Type B pancreatic cell (in vitro differentiated cells): ENCODE results near the gene DDX54. TPM values are rescaled to one million over a fixed set of nuclear protein-coding genes. Genes with fewer than 3 reads are reported as not detected.
A peak's percentile ranks its signal among the peaks of the same experiment; 100 is the strongest.

Experiments used
- DNase-seq: peaks from one replicate; pipeline ENCODE4 v3.0.0; 2021; ENCODE audit warnings: mixed read lengths; ENCODE audit not compliant: unreplicated experiment; ENCODE audit errors: extremely low spot score
- H3K27ac Mint-ChIP-seq: 2 replicates; pipeline ENCODE4 v1.8.0; 2021; ENCODE audit warnings: mild to moderate bottlenecking, mixed read lengths
- H3K27me3 Mint-ChIP-seq: 2 replicates; pipeline ENCODE4 v1.8.0; 2021; ENCODE audit warnings: mixed read lengths
- H3K36me3 Mint-ChIP-seq: 2 replicates; pipeline ENCODE4 v1.8.0; 2021; ENCODE audit warnings: mixed read lengths
- H3K4me1 Mint-ChIP-seq: one replicate; pipeline ENCODE4 v1.8.0; 2021; ENCODE audit warnings: mixed read lengths; ENCODE audit not compliant: unreplicated experiment
- H3K4me3 Mint-ChIP-seq: 2 replicates; pipeline ENCODE4 v1.8.0; 2021; ENCODE audit warnings: mild to moderate bottlenecking, mixed read lengths
- H3K9me3 Mint-ChIP-seq: 2 replicates; pipeline ENCODE4 v1.8.0; 2021; ENCODE audit warnings: mixed read lengths
- total RNA-seq: library from RNA; stranded (reverse); gene quantifications from 2 replicates; pipeline ENCODE4 v1.2.1, GENCODE V29; 2021; ENCODE audit warnings: low replicate concordance
- TF ChIP-seq, protein P1 (sequence below): fragments of 200-600 bp; sonication (generic); conservative IDR thresholded peaks from 2 replicates; pipeline ENCODE4 v1.5.0; 2021; ENCODE audit warnings: antibody characterized with exemption, mild to moderate bottlenecking

The DDX54 gene
- total RNA-seq, 1 donor from 2014 or later: 66.1 TPM

DNA sequence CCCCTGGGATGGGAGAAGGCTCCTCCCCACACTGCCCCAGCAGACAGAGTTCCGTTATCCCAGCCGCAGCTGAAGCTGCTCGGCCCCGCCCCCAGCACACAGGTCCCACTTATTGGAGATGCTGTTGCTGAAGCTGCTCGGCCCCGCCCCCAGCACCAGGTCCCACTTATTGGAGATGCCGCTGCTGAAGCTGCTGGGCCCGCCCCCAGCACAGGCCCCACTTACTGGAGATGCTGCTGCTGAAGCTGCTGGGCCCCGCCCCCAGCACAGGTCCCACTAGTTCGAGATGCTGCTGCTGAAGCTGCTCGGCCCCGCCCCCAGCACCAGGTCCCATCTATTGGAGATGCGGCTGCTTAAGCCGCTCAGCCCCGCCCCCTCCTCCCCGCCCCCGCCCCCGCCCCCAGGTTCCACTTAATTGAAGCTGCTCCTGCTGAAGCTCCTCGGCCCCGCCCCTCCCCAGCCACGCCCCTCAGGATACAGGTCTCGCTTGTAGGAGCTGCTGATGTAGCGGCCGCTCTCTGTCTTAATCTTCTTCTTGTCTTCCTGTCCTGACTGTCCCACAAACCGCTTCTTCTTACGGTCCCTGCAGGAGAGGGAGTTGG lies 23.8 kb downstream of the DDX54 start:
- Mint-ChIP-seq H3K9me3 (no peaks in the 10 kb centered on the region), H3K27me3 (peaks cover 5% of the 10 kb centered on the region), H3K36me3 (peaks cover 20% of the 10 kb centered on the region), H3K27ac (no peak overlapping the region), H3K4me3 (peak overlapping the region; percentile 57), H3K4me1 (peaks cover 11% of the 10 kb centered on the region)
- TF ChIP-seq, protein P1, sequence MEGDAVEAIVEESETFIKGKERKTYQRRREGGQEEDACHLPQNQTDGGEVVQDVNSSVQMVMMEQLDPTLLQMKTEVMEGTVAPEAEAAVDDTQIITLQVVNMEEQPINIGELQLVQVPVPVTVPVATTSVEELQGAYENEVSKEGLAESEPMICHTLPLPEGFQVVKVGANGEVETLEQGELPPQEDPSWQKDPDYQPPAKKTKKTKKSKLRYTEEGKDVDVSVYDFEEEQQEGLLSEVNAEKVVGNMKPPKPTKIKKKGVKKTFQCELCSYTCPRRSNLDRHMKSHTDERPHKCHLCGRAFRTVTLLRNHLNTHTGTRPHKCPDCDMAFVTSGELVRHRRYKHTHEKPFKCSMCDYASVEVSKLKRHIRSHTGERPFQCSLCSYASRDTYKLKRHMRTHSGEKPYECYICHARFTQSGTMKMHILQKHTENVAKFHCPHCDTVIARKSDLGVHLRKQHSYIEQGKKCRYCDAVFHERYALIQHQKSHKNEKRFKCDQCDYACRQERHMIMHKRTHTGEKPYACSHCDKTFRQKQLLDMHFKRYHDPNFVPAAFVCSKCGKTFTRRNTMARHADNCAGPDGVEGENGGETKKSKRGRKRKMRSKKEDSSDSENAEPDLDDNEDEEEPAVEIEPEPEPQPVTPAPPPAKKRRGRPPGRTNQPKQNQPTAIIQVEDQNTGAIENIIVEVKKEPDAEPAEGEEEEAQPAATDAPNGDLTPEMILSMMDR: no peak
- DNase-seq: no peak

DNA sequence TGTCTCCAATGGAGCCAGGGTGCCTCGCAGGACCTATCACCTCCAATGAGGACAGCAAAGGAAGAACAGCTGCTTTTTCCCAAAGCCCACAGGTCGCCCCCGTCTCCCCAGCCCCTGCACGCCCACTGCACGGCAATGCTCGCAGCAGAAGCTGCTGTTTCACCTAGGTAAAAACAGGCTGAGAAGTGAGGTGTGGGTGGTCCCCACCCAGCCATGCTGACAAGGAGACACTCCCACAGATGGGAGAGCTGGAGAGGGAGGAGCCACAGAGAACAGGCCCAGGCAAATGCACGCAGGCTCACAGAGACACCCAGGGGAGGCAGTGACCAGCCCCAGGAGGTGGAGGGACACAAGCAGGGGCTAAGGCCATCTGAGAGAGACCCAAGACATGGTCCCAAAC lies 25.3 kb downstream of the DDX54 start:
- Mint-ChIP-seq H3K27ac (peak overlapping the region; percentile 9), H3K27me3 (peaks cover 19% of the 10 kb centered on the region), H3K36me3 (peaks cover 19% of the 10 kb centered on the region), H3K9me3 (no peaks in the 10 kb centered on the region), H3K4me3 (peak overlapping the region; percentile 11), H3K4me1 (peaks cover 11% of the 10 kb centered on the region)
- no peak for DNase-seq
- TF ChIP-seq, protein P1: no peak

GRCh38 chr12:113158439-113159203 lies 26.7 kb downstream of the DDX54 start:
- Mint-ChIP-seq H3K4me1 (peaks cover 11% of the 10 kb centered on the region), H3K27ac (no peak overlapping the region), H3K27me3 (peaks cover 27% of the 10 kb centered on the region), H3K9me3 (no peaks in the 10 kb centered on the region), H3K4me3 (no peak overlapping the region), H3K36me3 (peaks cover 19% of the 10 kb centered on the region)
- DNase-seq: no peak
- TF ChIP-seq, protein P1: no peak

DNA sequence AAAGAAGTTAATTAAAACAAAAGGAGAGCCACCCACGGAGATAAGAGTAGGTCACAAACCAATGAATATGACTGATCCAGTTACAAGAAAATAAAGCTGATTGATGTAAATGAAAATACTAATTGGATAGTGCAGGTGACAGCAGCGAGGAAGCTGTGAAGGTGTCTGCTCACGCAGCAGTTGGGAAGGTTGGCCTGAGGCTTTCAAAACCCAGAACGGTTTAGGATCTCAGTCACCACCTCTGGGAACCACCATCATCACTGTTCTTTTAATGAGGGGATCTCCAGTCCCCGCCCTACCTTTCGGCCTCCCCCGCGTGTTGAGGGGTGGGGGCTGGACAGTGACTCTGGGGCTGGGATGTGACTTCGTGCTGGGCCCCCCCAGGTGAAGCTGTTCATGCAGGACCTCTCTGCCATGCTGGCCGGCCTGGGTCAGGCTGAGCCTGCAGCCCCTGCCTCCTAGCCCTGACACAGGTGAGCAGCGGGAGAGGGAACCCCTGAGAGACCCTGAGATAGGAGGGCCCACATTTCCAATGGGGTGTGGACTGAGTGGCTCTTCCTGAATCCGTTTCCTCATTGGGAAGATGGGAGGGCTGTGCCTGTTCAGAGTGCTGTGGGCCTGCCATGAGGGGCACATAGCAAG lies 27.9 kb downstream of the DDX54 start:
- Mint-ChIP-seq H3K27ac (no peak overlapping the region), H3K36me3 (peaks cover 19% of the 10 kb centered on the region)

DNA sequence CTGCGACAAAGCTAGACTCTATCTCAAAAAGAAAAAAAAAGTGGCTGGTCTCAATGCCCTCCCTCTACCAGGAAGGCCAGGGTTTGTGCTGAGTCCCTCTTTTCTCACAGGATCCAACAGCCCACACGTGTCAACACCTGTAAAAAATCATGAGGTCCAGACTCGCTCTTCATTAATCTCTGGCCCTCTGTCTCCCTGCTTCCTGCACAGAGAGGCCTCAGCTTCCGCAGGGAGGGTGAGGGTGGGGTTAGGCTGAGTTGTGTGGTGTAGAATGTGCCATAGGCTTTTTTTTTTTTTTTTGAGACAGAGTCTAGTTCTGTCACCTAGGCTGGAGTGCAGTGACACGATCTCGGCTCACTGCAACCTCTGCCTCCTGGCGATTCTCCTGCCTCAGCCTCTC lies 29.6 kb downstream of the DDX54 start:
- peaks cover 8% of the 10 kb centered on the region for H3K4me1 Mint-ChIP-seq
- peaks cover 46% of the 10 kb centered on the region for H3K27me3 Mint-ChIP-seq
- no peak for DNase-seq
- TF ChIP-seq, protein P1: no peak
- H3K9me3 Mint-ChIP-seq: no peaks in the 10 kb centered on the region
- peaks cover 19% of the 10 kb centered on the region for H3K36me3 Mint-ChIP-seq
- no peak overlapping the region for H3K27ac Mint-ChIP-seq
- H3K4me3 Mint-ChIP-seq: peak overlapping the region; percentile 20

More for the DNA sequence above, 27.9 kb downstream of the DDX54 start:
- peaks cover 11% of the 10 kb centered on the region for H3K4me1 Mint-ChIP-seq
- no peaks in the 10 kb centered on the region for H3K9me3 Mint-ChIP-seq
- DNase-seq: no peak
- H3K27me3 Mint-ChIP-seq: peaks cover 40% of the 10 kb centered on the region
- TF ChIP-seq, protein P1: no peak
- no peak overlapping the region for H3K4me3 Mint-ChIP-seq
